DND-41 (cell line): Measurements from ENCODE around the gene NKX2-4.

Experiments used
- CTCF ChIP-seq: IDR thresholded peaks from 2 replicates; pipeline ENCODE4 v1.5.1; 2012; ENCODE audit warnings: borderline replicate concordance, low read length, moderate library complexity, mild to moderate bottlenecking; ENCODE audit not compliant: poor library complexity, severe bottlenecking; ENCODE audit errors: extremely low read depth
- EZH2 ChIP-seq: IDR thresholded peaks from 3 replicates; pipeline ENCODE4 v1.6.1; 2012; ENCODE audit warnings: borderline replicate concordance, low read depth, mild to moderate bottlenecking, moderate library complexity, low read length, inconsistent platforms; ENCODE audit not compliant: severe bottlenecking

DNA sequence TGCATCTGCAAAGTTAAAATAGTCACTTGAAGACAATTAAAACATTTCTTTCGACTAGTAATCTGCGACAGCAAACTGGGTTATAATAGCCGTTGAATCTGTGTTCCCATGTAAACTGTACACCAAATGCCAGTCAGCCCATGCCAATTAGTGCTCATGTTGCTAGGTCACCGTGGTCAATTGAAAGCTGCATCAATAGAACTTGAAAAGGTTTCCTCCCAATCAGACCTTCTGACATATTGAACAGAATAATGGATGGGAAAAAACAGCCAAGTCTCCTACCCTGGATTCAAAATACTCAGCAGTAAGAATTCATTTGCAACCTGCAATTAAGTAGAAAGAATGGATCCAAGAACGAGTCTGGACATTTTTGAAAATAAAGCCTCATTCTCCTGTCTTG is 11.2 kb downstream of the NKX2-4 start:
- TF ChIP-seq CTCF (no peak), EZH2 (no peak)
